ENCODE measurements around the gene DOC2A.

- TF ChIP-seq CTCF (IDR thresholded peaks at IDR 0.05; ENCODE audit: low read length) (no peak), EZH2 (IDR thresholded peaks at IDR 0.05; ENCODE audit: borderline replicate concordance, low read length) (no peak)
Observed at GRCh38 chr16:30052671-30053372, 42.0 kb upstream of the DOC2A start.
